Muscle layer of colon (tissue), 2 donors: ENCODE measurements around the gene DNAH14.
"Not testable (repeated sequence)": the region's sequence is repeated elsewhere in the genome, so short reads cannot be mapped to it uniquely, and the experiment has no call there.

ENCODE experiments used
- H3K27ac ChIP-seq: one replicate; pipeline ENCODE4 v1.7.0; 2013; ENCODE audit warnings: low read depth, mild to moderate bottlenecking, low read length, moderate library complexity
- H3K27me3 ChIP-seq, 2 donors: one replicate each; pipeline ENCODE4 v1.7.0; 2013; ENCODE audit warnings: low read length in 2 of 2, mild to moderate bottlenecking in 2 of 2; ENCODE audit not compliant: insufficient read depth in 2 of 2, control insufficient read depth in 1 of 2
- H3K36me3 ChIP-seq: one replicate; pipeline ENCODE4 v1.7.0; 2013; ENCODE audit warnings: mild to moderate bottlenecking, low read length; ENCODE audit not compliant: insufficient read depth
- H3K4me1 ChIP-seq: one replicate; pipeline ENCODE4 v1.7.0; 2013; ENCODE audit warnings: mild to moderate bottlenecking, low read length; ENCODE audit not compliant: insufficient read depth
- H3K4me3 ChIP-seq, 2 donors: one replicate each; pipeline ENCODE4 v1.7.0; 2013; ENCODE audit warnings: low read length in 2 of 2, low read depth in 1 of 2, mild to moderate bottlenecking in 1 of 2, moderate library complexity in 1 of 2
- H3K9ac ChIP-seq: one replicate; pipeline ENCODE4 v1.7.0; 2013; ENCODE audit warnings: low read length
- H3K9me3 ChIP-seq: one replicate; pipeline ENCODE4 v1.7.0; 2013; ENCODE audit warnings: mild to moderate bottlenecking, low read length
- donor health status: abdominal sarcoma.
- donor health status: Adenocarcinoma of cecum.

The DNAH14 gene

GRCh38 chr1:225329041-225329440 is 399.6 kb downstream of the DNAH14 start:
- Histone ChIP-seq H3K27me3 (no peaks in the 10 kb centered on the region), H3K27ac (no peak overlapping the region), H3K9me3 (no peaks in the 10 kb centered on the region), H3K36me3 (no peaks in the 10 kb centered on the region), H3K4me3 (no peak overlapping the region), H3K4me1 (no peaks in the 10 kb centered on the region), H3K9ac (no peak overlapping the region)

GRCh38 chr1:225329996-225330395 is 400.5 kb downstream of the DNAH14 start:
- H3K9me3 ChIP-seq, H3K27me3 ChIP-seq, H3K36me3 ChIP-seq, H3K4me3 ChIP-seq, H3K4me1 ChIP-seq, H3K27ac ChIP-seq, H3K9ac ChIP-seq: not testable (repeated sequence)

- Histone ChIP-seq H3K4me3 (no peak overlapping the region), H3K4me1 (no peaks in the 10 kb centered on the region), H3K27ac (no peak overlapping the region), H3K36me3 (no peaks in the 10 kb centered on the region), H3K9ac (no peak overlapping the region), H3K27me3 (no peaks in the 10 kb centered on the region), H3K9me3 (no peaks in the 10 kb centered on the region)
These were observed 403.2 kb downstream of the DNAH14 start for GRCh38 chr1:225332686-225333085.

GRCh38 chr1:225335098-225335778 is 405.8 kb downstream of the DNAH14 start:
- H3K9me3 ChIP-seq, H3K9ac ChIP-seq, H3K36me3 ChIP-seq, H3K4me3 ChIP-seq, H3K4me1 ChIP-seq, H3K27ac ChIP-seq, H3K27me3 ChIP-seq: not testable (repeated sequence)

GRCh38 chr1:225338545-225338944 is 409.1 kb downstream of the DNAH14 start:
- no peaks in the 10 kb centered on the region for H3K27me3 ChIP-seq

GRCh38 chr1:225341642-225342041 is 412.2 kb downstream of the DNAH14 start:
- Histone ChIP-seq H3K9ac (no peak overlapping the region), H3K9me3 (no peaks in the 10 kb centered on the region), H3K27me3 (no peaks in the 10 kb centered on the region), H3K4me1 (no peaks in the 10 kb centered on the region), H3K27ac (no peak overlapping the region), H3K4me3 (no peak overlapping the region), H3K36me3 (no peaks in the 10 kb centered on the region)

More at GRCh38 chr1:225338545-225338944, 409.1 kb downstream of the DNAH14 start:
- Histone ChIP-seq H3K4me3 (no peak overlapping the region), H3K27ac (no peak overlapping the region), H3K9ac (no peak overlapping the region), H3K9me3 (no peaks in the 10 kb centered on the region), H3K4me1 (no peaks in the 10 kb centered on the region), H3K36me3 (no peaks in the 10 kb centered on the region)

GRCh38 chr1:225342695-225343094 is 413.2 kb downstream of the DNAH14 start:
- Histone ChIP-seq H3K4me1 (no peaks in the 10 kb centered on the region), H3K4me3 (no peak overlapping the region), H3K9me3 (no peaks in the 10 kb centered on the region), H3K27ac (no peak overlapping the region), H3K36me3 (no peaks in the 10 kb centered on the region), H3K27me3 (no peaks in the 10 kb centered on the region), H3K9ac (no peak overlapping the region)

- H3K27ac ChIP-seq: no peak overlapping the region
- H3K9me3 ChIP-seq: no peaks in the 10 kb centered on the region
- no peak overlapping the region for H3K4me3 ChIP-seq
- H3K36me3 ChIP-seq: no peaks in the 10 kb centered on the region
- no peaks in the 10 kb centered on the region for H3K27me3 ChIP-seq
- no peaks in the 10 kb centered on the region for H3K4me1 ChIP-seq
- no peak overlapping the region for H3K9ac ChIP-seq
These were observed 414.1 kb downstream of the DNAH14 start for GRCh38 chr1:225343618-225344017.

- H3K9ac ChIP-seq: no peak overlapping the region
- H3K4me3 ChIP-seq: no peak overlapping the region
- H3K4me1 ChIP-seq: no peaks in the 10 kb centered on the region
These were observed 417.7 kb downstream of the DNAH14 start for GRCh38 chr1:225347123-225347683.

GRCh38 chr1:225348400-225348799 is 418.9 kb downstream of the DNAH14 start:
- Histone ChIP-seq H3K9me3 (no peaks in the 10 kb centered on the region), H3K27ac (no peak overlapping the region), H3K4me1 (no peaks in the 10 kb centered on the region), H3K27me3 (no peaks in the 10 kb centered on the region), H3K9ac (no peak overlapping the region), H3K4me3 (no peak overlapping the region), H3K36me3 (no peaks in the 10 kb centered on the region)

More at GRCh38 chr1:225347123-225347683, 417.7 kb downstream of the DNAH14 start:
- Histone ChIP-seq H3K27me3 (no peaks in the 10 kb centered on the region), H3K9me3 (no peaks in the 10 kb centered on the region), H3K27ac (no peak overlapping the region), H3K36me3 (no peaks in the 10 kb centered on the region)

GRCh38 chr1:225349826-225350225 is 420.4 kb downstream of the DNAH14 start:
- no peaks in the 10 kb centered on the region for H3K36me3 ChIP-seq
- no peak overlapping the region for H3K4me3 ChIP-seq
- no peaks in the 10 kb centered on the region for H3K9me3 ChIP-seq
- no peak overlapping the region for H3K27ac ChIP-seq
- H3K4me1 ChIP-seq: no peaks in the 10 kb centered on the region
- H3K9ac ChIP-seq: no peak overlapping the region
- H3K27me3 ChIP-seq: no peaks in the 10 kb centered on the region

- no peaks in the 10 kb centered on the region for H3K9me3 ChIP-seq
- H3K9ac ChIP-seq: no peak overlapping the region
- H3K27me3 ChIP-seq: no peaks in the 10 kb centered on the region
- H3K27ac ChIP-seq: no peak overlapping the region
- H3K4me1 ChIP-seq: no peaks in the 10 kb centered on the region
- H3K36me3 ChIP-seq: no peaks in the 10 kb centered on the region
- H3K4me3 ChIP-seq: no peak overlapping the region
These were observed 421.4 kb downstream of the DNAH14 start for GRCh38 chr1:225350872-225351271.
